HT-29 (cell line): ENCODE results near the gene ACVR1. TPM values are rescaled to one million over a fixed set of nuclear protein-coding genes. Genes with fewer than 3 reads are reported as not detected.
A peak's percentile ranks its signal among the peaks of the same experiment; 100 is the strongest.
"Not testable (repeated sequence)": the region's sequence is repeated elsewhere in the genome, so short reads cannot be mapped to it uniquely, and the experiment has no call there.

Experiments used
- DNase-seq: peaks from one replicate; pipeline ENCODE4 v3.0.0-alpha.2; 2015; ENCODE audit warnings: low spot score
- total RNA-seq: library from RNA; depleted of rRNA; stranded (reverse); fragments of >200 nt; shearing (Covaris generic); gene quantifications from 2 replicates; pipeline ENCODE4 v1.2.3, GENCODE V29; 2014

The ACVR1 gene
- total RNA-seq, 1 experiment from 2014 or later: 6.6 TPM

DNA sequence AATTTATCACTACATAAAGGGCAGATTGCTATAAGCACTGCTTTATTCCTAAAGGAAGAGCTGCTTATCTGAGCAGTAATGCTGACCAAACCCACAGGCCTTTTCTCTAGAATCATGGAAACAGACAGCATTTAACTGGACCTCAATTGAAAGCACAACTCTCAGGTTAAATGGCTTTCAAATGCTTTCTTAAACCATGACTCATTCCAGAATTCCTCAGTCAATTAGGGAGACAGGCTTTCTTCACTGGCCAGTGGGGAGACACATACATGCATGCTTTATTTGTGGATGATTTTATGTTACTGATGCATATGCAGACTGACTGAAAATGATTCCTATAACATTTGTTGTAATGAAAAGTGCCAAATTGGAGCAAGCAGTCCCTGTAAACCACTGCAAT, 114.6 kb downstream of the ACVR1 start:
- no peak for DNase-seq

DNA sequence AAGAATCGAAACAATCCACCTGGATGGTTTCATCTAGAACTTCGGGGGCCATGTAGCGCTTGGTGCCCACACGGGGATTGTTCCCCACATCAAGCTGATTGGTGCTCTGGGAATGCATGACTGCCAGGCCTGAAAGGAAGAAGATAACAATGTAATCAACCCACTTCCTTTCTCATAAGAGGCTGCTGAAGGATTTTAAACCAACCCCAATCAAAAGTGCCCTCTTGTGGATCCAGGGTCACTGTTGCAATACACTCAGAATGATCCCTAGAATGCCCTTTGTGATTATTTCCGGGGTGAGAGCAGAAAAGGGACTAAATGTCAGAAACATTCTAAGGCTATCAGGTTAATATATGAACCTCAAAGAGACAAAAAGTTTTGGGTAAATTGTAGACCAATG, 115.2 kb downstream of the ACVR1 start:
- no peak for DNase-seq

DNA sequence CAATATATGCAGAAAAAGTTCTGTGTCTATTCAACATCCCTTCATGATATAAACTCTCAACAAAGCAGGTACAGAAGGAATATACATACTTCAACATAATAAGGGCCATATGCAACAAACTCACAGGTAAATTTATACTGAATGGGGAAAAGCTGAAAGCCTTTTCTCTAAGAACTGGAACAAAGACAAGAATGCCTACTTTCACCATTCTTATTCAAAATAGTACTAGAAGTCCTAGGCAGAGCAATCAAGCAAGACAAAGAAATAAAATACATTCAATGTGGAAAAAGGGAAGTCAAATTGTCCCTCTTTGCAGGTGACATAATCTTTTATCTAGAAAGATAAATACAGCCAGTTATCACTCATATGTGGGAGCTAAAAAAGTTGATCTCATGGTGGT, 116.3 kb downstream of the ACVR1 start:
- DNase-seq: no peak

DNA sequence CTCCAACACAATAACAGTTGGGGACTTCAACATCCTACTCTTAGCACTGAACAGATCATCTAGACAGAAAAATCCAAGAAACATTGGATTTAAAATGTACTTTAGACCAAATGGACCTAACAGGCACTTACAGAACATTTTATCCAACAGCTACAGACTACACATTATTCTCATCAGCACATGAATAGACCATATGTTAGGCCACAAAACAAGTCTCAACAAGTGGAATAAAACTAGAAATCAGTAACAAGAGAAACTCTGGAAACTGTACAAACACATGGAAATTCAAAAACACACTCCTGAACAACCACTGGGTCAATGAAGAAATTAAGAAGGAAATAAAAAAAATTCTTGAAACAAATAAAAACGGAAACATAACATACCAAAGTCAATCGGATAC, 117.5 kb downstream of the ACVR1 start:
- DNase-seq: no peak

DNA sequence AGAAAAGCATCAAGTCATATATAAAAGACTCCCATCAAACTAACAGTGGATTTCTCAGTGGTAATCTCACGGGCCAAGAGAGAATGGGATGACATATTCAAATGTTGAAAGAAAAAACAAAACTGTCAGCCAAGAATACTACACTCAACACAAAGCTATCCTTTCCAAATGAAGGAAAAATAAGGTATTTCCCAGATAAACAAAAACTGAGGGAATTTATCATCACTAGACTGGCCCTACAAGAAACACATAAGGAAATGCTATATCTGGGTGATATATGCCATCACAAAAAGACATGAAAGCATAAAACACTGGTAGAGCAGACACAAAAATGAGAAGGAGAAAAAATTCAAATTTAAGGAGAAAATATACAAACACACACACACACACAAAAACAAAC, 118.6 kb downstream of the ACVR1 start:
- no peak for DNase-seq

DNA sequence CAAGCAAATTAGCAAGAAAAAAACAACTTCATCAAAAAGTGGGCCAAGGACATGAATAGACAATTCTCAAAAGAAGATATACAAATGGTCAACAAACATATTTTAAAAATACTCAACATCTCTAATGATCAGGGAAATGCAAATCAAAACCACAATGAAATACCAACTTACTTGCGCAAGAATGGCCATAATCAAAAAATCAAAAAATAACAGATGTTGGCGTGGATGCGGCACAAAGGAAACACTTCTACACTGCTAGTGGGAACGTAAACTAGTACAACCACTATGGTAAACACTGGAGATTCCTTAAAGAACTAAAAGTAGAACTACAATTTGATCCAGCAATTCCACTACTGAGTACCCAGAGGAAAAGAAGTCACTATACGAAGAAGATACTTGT, 119.7 kb downstream of the ACVR1 start:
- DNase-seq: not testable (repeated sequence)

DNA sequence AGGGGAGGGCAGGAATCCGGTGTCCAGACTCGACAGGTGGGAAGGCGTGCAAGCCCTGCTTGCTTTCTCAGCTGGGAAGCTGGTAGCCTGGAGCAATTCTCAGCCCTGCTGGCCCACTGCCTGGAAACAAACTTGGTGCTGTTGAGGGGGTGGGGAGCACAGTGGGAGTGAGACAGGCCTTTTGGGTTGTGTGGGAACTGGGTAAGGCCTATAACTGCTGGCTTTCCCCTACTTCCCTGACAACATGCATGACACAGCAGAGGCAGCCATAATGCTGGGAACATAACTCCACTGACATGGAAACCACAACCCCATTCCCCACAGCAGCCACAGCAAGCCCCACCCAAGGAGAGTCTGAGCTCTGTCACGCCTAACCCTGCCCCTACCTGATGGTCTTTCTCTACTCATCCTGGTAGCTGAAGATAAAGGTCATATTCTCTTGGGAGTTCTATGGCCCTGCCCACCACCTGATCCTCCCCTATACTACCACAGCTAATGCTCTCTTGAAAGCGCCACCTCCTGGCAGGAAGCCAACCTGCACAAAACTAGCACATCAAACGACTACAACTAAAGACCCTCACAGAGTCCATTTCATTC, 124.6 kb downstream of the ACVR1 start:
- DNase-seq: peak; percentile 8

DNA sequence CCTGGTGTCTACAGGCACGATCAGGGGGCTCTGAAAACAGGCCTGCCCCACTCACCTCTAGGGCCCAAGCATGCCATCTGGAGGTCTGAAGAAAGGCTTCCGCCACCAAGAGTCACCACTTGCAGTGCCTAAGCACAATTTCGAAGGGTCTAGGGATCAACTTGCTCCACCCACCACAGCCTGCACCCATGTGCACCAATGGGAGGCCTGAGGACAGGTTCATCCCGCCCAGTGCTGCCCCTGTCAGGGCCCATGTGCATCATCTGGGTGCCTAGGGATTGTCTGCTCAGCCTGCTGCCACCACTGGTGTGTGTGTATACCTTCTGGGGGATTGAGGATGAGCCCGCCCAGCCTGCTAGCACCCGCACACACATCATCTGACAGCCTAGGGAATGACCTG, 126.4 kb downstream of the ACVR1 start:
- no peak for DNase-seq

DNA sequence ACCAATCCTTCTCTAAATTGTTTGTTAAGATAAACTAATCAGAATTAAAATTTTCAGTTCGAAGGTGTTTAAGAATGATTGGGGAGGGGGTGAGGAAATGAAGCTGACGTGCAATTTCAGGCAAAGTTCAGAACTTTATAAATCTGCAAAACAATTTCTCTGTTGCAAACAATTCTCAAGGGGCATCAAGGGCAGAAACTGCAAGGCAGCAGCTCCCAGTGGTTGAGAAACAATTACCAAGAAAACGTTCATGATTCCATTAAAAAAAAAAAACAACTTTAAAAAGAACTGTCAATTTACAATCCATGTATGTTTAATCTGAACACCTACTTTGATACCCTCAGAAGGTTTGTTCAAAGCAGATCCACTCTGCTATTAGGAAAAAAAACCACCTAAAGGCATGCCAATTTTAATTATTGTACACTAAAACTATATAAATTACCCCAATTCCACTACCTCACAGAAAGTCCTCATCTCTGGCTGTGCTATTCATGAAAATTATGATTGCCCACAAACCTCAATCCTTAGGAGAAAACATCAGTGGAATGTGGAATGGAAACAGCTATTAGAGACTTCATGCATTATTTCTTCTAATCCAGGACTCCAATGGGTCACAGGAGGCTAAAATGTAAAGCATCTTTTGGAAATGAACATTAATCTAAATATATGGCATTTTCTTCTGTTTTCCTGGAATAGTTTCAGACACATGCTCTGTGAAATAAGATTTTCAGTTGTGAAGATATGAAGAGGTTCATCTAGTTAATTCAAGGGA, 127.6 kb downstream of the ACVR1 start:
- DNase-seq: no peak

DNA sequence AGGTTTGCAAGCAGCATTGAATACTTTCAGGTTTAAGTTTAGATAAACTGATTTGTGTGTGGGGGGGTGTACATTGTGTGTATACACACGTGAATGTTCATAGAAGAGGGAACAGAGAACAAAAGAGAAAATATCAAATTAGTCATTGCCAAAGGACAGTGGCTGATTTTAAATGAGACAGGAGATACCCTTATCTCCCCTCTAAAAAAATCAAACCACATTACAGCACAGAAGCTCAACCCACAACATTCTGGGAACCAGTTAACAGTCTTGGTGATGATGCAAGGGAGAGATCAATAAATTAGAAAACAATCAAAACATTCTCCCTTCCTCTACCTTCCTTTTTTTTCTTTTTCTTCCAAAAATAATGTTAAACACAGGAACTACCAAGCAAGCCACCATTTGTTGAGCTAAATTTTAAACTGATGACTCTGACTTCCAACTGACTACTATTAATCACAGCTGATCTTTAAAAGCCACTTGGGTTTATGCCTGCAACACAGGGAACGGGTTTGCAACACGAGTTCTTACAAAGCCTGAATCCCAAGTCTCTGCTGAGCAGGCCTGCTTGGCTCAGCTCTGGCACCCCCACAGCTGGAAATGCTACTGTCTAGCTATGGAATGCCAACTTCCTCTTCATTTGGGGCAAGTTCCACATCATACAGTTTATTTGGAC, 128.3 kb downstream of the ACVR1 start:
- no peak for DNase-seq

DNA sequence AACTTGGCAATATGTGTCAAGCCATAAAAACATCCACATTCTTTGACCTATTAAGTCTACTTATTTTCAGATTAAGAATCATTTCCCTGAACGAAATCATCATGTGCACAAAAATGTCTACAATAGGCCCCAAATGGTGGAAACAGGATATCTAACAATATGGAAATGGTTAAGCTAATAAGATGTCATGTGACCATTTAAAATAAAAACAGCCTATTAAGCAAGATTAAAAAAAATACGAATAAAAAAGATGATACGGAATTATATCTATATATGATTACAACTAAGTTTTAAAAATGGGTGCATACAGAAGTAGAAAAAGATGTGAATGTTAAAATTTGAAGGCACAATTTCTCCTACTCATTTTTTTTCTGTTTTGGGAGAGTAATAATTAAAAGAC, 128.8 kb downstream of the ACVR1 start:
- DNase-seq: no peak

DNA sequence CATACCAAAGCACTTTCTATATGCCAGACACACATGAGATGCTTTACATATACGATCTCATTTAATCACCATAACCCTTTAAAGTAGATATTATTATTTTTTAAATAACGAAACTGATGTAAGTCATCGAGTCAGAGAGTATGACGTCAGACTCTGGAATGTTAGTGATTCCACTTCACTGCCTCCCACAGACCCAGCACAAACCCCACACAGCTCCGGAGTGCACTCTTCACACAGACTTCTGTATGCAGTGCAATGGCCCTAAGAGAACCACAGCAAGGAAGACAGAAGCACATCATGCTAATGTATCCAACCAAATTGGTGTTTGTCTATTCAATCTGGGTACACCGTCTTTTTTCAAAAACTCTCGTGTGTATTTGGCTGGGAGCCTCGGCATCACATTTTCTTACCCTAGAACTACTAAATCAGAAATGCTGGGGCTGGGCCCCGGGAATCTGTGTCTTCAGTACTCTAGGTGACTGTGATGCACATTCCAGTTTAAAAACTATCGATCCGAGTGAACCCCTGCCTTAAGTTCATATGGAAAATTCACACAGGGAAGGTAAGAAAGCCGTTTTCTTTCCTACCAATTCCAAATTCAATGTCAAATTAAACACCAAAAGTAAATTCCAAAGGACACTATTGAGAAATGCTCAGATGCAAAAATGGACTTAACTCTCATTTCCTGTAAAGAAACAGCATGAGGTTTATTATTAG, 129.7 kb downstream of the ACVR1 start:
- no peak for DNase-seq

DNA sequence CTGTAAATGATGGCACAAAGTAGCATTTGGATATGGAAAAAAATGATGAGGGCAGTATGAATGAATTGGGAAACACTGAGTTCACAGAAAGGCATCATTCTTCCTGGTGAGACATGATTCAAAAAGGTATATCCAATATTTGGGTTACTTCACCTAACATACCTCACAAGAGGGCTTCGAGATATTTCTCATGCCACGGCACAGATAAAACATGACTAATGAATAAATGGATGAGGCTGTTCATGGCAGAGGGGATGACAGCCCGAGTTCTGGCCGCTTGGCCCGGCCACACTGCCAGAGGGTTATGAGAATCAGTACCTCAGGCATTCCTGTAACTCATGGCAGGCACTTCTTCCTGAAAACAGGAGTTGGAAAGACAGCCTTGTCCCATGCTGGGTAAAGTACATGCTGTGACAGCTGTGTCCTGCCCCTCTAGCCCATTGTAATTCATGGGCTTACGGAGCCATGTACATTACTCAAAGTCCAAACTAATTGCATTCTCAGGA, 131.5 kb downstream of the ACVR1 start:
- DNase-seq: no peak

DNA sequence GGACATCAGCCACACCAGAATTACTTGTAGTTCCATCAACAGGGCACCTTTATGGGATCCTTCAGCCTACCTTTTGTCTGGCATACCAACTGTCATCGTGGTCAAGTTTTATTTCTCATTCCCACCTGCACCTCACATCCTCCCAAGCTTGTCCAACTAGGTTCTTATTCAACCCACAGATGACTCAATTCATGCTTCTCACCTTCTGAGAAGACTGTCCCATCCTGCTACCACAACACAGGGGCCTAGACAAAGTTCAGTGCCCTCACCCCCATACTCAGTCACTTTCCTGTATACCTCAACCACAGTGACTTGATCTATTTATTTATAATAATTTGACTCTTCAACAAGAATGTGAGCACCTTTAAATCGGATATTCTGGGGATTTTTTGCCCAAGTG, 133.1 kb downstream of the ACVR1 start:
- no peak for DNase-seq

DNA sequence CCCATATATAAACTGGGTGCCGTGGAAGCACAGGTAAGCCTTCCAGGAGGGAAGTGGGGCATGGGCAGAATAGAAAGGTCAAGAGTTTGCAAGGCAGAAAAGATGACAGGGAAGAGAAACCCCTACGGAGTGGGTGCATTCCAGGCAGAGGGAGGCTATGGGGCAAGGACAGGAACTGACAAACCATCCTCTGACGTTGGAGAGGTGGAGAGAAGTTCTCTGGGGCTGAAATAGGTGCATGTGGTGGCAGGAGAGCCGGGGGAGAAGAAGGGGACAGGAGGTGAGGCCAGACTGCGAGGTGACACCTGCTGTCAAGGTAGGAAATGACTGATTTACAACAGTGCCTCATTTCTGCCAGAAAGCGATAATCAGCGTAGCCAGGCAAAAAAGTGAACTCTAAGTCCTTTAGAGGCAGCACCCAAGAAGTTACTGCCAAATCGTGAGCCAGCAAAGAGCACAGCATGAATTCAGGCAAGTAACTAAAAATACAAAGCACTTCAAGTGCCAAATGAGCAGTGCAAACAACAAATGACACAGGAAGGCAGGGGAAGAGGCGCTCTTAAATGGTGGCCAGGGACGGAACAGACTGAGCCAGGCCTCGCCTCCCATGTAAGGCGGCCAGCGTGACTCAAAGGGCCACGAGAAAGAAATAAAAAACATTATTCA, 134.2 kb downstream of the ACVR1 start:
- no peak for DNase-seq

DNA sequence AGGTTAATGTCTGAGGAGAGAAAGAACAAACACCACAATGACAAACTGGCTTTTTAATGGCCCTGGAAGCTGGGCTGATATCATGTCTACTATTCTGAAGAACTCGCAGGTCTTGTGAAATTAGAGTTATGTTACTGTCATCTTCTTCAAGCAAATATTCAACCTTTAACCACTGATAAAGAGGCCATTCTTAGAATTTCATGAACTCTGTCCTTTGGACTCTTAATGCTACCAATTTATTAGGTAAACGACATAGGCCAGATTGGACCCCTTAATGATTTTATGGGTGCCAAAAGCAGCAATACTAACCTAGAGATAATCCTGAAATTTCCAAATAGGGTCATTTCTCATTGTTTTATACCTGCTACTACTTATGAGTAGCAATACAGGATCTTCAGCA, 138.5 kb downstream of the ACVR1 start:
- no peak for DNase-seq

DNA sequence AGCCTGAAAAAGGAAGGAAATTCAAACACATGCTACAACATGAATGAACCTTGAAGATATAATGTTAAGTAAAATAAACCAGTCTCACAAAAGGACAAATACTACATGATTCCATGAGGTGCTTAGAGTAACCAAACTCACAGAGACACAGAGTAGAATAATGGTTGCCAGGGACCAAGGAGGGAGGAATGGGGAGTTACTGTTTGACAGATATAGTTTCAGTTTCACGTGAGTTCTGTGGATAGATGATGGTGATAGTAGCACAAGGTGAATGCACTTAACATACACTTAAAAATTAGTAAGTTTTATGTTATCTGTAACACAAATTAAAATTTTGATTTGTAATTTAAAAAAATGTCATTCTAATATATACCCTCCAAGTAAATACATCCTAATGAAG, 140.6 kb downstream of the ACVR1 start:
- DNase-seq: no peak

DNA sequence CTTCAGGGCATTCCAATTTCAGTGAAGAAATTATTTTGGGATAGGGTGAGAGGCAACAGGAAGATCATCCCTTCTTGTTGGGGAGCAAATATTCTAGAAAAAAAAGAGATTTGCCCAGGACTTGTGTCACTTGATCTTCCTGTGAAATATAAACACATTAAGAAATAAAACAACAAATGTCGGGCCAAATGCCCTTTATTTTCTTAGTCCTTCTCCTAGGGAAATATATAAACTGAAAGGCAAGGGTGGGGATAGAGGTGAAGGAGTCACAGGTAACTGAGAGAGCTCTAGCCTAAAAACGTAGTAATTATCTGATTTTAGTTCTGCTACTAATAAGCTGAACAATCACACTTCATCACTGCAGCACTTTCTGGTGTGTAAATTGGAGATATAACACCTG, 142.9 kb downstream of the ACVR1 start:
- DNase-seq: no peak

DNA sequence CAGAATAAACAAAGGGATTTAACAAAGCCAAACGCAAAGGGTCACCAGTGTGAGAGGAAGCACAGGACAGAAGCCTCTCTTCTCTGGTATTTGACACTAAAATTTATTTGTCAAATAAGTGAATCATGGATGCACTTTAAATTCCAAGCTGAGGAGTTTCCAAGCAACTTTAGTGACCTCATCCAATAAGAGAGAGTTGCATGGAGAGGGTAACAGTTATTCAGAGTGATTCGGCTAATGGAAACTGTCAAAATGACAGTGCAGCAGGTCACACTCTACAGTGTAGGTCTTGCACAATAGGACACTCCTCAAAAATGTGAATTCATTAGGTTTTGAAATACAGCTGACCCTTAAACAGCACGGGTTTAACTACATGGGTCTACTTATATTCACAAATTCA, 143.5 kb downstream of the ACVR1 start:
- DNase-seq: no peak

DNA sequence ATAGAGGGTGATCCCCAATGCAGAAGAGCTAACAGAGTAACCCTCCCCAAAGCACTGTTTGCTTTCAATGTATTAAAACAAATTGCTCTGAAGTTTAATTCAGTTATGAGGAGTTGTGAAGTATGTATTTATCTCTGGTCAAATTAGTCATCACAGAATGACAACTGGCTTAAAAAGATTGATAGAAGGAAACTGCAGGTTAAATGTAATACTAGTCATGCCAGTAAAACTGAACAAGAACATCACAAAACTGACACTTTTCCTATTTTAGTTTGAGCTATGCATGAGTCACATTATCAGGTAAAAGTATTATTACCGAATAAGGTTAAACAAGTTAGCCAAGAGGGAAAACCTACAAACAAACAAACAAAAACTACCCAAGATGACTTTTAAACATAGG, 148.4 kb downstream of the ACVR1 start:
- DNase-seq: no peak

DNA sequence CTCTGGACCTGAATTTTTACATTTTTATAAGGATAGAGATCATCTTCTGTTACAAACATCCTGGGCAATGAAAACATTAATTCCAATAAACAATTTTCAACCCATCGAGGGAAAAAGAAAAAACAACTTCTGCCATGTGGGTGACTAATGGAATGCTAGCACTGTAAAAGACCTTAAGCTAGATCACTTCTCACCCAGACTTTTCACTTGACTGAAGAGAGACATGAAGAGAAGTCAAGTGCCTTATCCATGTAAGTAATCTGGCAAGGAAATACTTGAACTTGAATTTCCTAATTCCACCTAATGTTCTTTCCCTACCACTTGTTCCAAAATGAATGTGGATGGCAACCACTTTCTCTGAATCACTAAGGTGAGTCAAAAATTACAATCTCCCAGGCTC, 149.2 kb downstream of the ACVR1 start:
- no peak for DNase-seq

DNA sequence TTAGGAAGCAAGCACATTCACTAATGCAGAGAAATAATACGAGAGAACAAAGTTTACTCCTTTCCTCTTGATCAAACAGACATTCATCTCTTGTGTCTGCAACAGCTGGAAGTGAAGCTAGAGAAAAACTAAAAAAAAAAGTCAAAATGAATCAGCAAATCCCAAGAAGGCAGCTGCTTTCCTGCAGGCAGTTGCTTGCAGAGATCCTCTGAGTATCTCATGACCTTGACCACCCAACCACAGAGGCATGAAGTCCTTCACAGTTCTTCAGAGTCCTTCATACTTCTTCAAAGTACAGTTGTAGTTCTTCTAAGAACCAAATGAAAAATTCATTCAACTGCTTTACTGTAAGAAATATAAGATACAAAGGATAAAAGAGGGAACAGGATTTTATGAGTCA, 150.3 kb downstream of the ACVR1 start:
- DNase-seq: no peak
